ENCODE results near the gene POMT2. TPM values are rescaled to one million over a fixed set of nuclear protein-coding genes. Genes with fewer than 3 reads are reported as not detected.
"Not testable (repeated sequence)": the region's sequence is repeated elsewhere in the genome, so short reads cannot be mapped to it uniquely, and the experiment has no call there.

Gene POMT2
- total and polyA plus RNA-seq, 2 donors (not counting 3 experiments of a cell fraction or from before 2014, with no cell fraction given): 19.5 to 48.2 TPM

- Histone ChIP-seq H3K4me1 (ENCODE audit: control insufficient read depth, extremely low read depth, insufficient read depth, low read length) (peaks cover 17% of the 10 kb centered on the region), H3K4me2 (ENCODE audit: insufficient read depth, low read length) (peak overlapping the region; percentile 76), H3K36me3 (ENCODE audit: control insufficient read depth in 2 of 2, extremely low read depth in 1 of 2, insufficient read depth in 2 of 2, low read length in 2 of 2) (no peaks in the 10 kb centered on the region), H3K9ac (replicated peaks; ENCODE audit: extremely low read depth, insufficient read depth, low read length) (no peak overlapping the region), H3K4me3 (replicated peaks in 1 of 3; ENCODE audit: insufficient read depth in 1 of 3, low read depth in 1 of 3, low read length in 3 of 3) (no peak overlapping the region), H4K20me1 (replicated peaks; ENCODE audit: control insufficient read depth, extremely low read depth, insufficient read depth, low read length) (no peaks in the 10 kb centered on the region), H3K27ac (ENCODE audit: insufficient read depth, low read depth, low read length) (no peak overlapping the region), H2AFZ (ENCODE audit: low read depth, low read length) (no peak overlapping the region), H3K27me3 (ENCODE audit: control insufficient read depth in 2 of 2, insufficient read depth in 2 of 2, low read length in 2 of 2) (no peaks in the 10 kb centered on the region), H3K9me3 (replicated peaks; ENCODE audit: control insufficient read depth, insufficient read depth, low read length) (no peaks in the 10 kb centered on the region), H3K79me2 (ENCODE audit: control insufficient read depth, insufficient read depth, low read length) (peaks cover 19% of the 10 kb centered on the region), H3K9me1 (replicated peaks; ENCODE audit: control insufficient read depth, extremely low read depth, insufficient read depth, low read length) (no peaks in the 10 kb centered on the region)
- FAIRE-seq (no peak), DNase-seq (ENCODE audit: low read depth, low spot score) (no peak)
- dilution Hi-C loops (cut with MboI; ENCODE audit: extremely low pct_ligation_motif_present, low sequenced_read_pairs) (no loop called here), intact Hi-C loops (cut with micrococcal nuclease) (no loop called here)
- CTCF ChIA-PET: interaction anchor here (2.4 to 3.1 kb wide), 2 partner anchors 15 to 18 kb away, joined by 15 to 22 read pairs; no protein-coding TSS in a partner anchor
- TF ChIP-seq MAX (IDR thresholded peaks at IDR 0.05; ENCODE audit: insufficient read depth, insufficient read length): no peak
- TF ChIP-seq CTCF (IDR thresholded peaks at IDR 0.05; ENCODE audit: extremely low read depth in 1 of 2, insufficient read depth in 1 of 2, low read depth in 1 of 2, low read length in 2 of 2): no peak
- no peak for TF ChIP-seq FOS (IDR thresholded peaks at IDR 0.05; ENCODE audit: borderline replicate concordance, insufficient read depth, low read length)
- no peak for TF ChIP-seq POLR2AphosphoS5 (IDR thresholded peaks at IDR 0.05; ENCODE audit: insufficient read depth, low read depth, low read length)
- TF ChIP-seq JUN (IDR thresholded peaks at IDR 0.05; ENCODE audit: borderline replicate concordance, insufficient read depth, insufficient read length, low read depth): no peak
- TF ChIP-seq EZH2 (IDR thresholded peaks at IDR 0.05; ENCODE audit: borderline replicate concordance, low read depth, low read length, severe bottlenecking): no peak
- no peak for TF ChIP-seq POLR2A (IDR thresholded peaks at IDR 0.05; ENCODE audit: low read depth, low read length)
- no peak for TF ChIP-seq GATA2 (IDR thresholded peaks at IDR 0.05; ENCODE audit: insufficient read depth, insufficient read length, low read depth, low read length)
- TF ChIP-seq MYC (IDR thresholded peaks at IDR 0.05; ENCODE audit: low read depth, low read length): no peak
- BruUV-seq (replicated peaks): no TSS peak
- POLR2A ChIA-PET: no interaction called here
Measured at GRCh38 chr14:77319422-77319821, 1.3 kb downstream of the POMT2 start.

- FAIRE-seq; H3K9me3 ChIP-seq (replicated peaks; ENCODE audit: control insufficient read depth, insufficient read depth, low read length); H3K27ac ChIP-seq (ENCODE audit: insufficient read depth, low read depth, low read length); H3K9me1 ChIP-seq (replicated peaks; ENCODE audit: control insufficient read depth, extremely low read depth, insufficient read depth, low read length); H3K9ac ChIP-seq (replicated peaks; ENCODE audit: extremely low read depth, insufficient read depth, low read length); H4K20me1 ChIP-seq (replicated peaks; ENCODE audit: control insufficient read depth, extremely low read depth, insufficient read depth, low read length); DNase-seq (ENCODE audit: low read depth, low spot score); intact Hi-C loops (cut with micrococcal nuclease); H3K36me3 ChIP-seq (ENCODE audit: control insufficient read depth in 2 of 2, extremely low read depth in 1 of 2, insufficient read depth in 2 of 2, low read length in 2 of 2); H3K4me3 ChIP-seq (replicated peaks in 1 of 3; ENCODE audit: insufficient read depth in 1 of 3, low read depth in 1 of 3, low read length in 3 of 3); POLR2A ChIA-PET; H3K4me2 ChIP-seq (ENCODE audit: insufficient read depth, low read length); dilution Hi-C loops (cut with MboI; ENCODE audit: extremely low pct_ligation_motif_present, low sequenced_read_pairs); H3K27me3 ChIP-seq (ENCODE audit: control insufficient read depth in 2 of 2, insufficient read depth in 2 of 2, low read length in 2 of 2); H2AFZ ChIP-seq (ENCODE audit: low read depth, low read length); BruUV-seq (replicated peaks): not testable (repeated sequence)
- CTCF ChIA-PET: interaction anchor here (3.1 kb wide), 1 partner anchor 18 kb away, joined by 22 read pairs; no protein-coding TSS in a partner anchor
- H3K4me1 ChIP-seq (ENCODE audit: control insufficient read depth, extremely low read depth, insufficient read depth, low read length): peaks cover 17% of the 10 kb centered on the region
- H3K79me2 ChIP-seq (ENCODE audit: control insufficient read depth, insufficient read depth, low read length): peaks cover 19% of the 10 kb centered on the region
Measured at GRCh38 chr14:77318756-77319155, 1.9 kb downstream of the POMT2 start.
